HG03025 (cell line): ENCODE measurements around the gene NAA38.

Source experiments
- ATAC-seq: cut with Tn5 transposase; IDR thresholded peaks from one replicate; pipeline ENCODE4 v1.9.1; 2021; ENCODE audit warnings: mild to moderate bottlenecking, moderate library complexity; ENCODE audit not compliant: unreplicated experiment, low FRiP score

NAA38 gene

GRCh38 chr17:7854078-7854777 is 3.1 kb downstream of the NAA38 start:
- ATAC-seq = no peak

GRCh38 chr17:7853691-7854038 is 3.7 kb downstream of the NAA38 start:
- no peak for ATAC-seq

- ATAC-seq = no peak
Measured at GRCh38 chr17:7852919-7853690, 4.3 kb downstream of the NAA38 start.

GRCh38 chr17:7852262-7852670 is 5.1 kb downstream of the NAA38 start:
- no peak for ATAC-seq

GRCh38 chr17:7851438-7852261 is 5.7 kb downstream of the NAA38 start:
- ATAC-seq = peak; percentile 44

- no peak for ATAC-seq
Measured at GRCh38 chr17:7850701-7851437, 6.5 kb downstream of the NAA38 start.

GRCh38 chr17:7849751-7850504 is 7.4 kb downstream of the NAA38 start:
- no peak for ATAC-seq

- no peak for ATAC-seq
Measured at GRCh38 chr17:7849130-7849750, 8.1 kb downstream of the NAA38 start.

- ATAC-seq = no peak
Measured at GRCh38 chr17:7848739-7849129, 8.6 kb downstream of the NAA38 start.

GRCh38 chr17:7848131-7848579 is 9.2 kb downstream of the NAA38 start:
- ATAC-seq = no peak

GRCh38 chr17:7846765-7847661 is 10.3 kb downstream of the NAA38 start:
- no peak for ATAC-seq

GRCh38 chr17:7846063-7846735 is 11.2 kb downstream of the NAA38 start:
- no peak for ATAC-seq

GRCh38 chr17:7845359-7846062 is 11.8 kb downstream of the NAA38 start:
- no peak for ATAC-seq

GRCh38 chr17:7844292-7845154 is 12.8 kb downstream of the NAA38 start:
- ATAC-seq = peak; percentile 38

- ATAC-seq = no peak
Measured at GRCh38 chr17:7843536-7844291, 13.6 kb downstream of the NAA38 start.

GRCh38 chr17:7843257-7843535 is 14.2 kb downstream of the NAA38 start:
- ATAC-seq = no peak
